HG02759 (cell line): Measurements from ENCODE around the gene NR4A3.
"Not testable (repeated sequence)": the region's sequence is repeated elsewhere in the genome, so short reads cannot be mapped to it uniquely, and the experiment has no call there.

Experiments
- ATAC-seq: cut with Tn5 transposase; IDR thresholded peaks from one replicate; pipeline ENCODE4 v1.9.1; 2021; ENCODE audit warnings: mild to moderate bottlenecking, moderate library complexity; ENCODE audit not compliant: unreplicated experiment

NR4A3 gene

DNA sequence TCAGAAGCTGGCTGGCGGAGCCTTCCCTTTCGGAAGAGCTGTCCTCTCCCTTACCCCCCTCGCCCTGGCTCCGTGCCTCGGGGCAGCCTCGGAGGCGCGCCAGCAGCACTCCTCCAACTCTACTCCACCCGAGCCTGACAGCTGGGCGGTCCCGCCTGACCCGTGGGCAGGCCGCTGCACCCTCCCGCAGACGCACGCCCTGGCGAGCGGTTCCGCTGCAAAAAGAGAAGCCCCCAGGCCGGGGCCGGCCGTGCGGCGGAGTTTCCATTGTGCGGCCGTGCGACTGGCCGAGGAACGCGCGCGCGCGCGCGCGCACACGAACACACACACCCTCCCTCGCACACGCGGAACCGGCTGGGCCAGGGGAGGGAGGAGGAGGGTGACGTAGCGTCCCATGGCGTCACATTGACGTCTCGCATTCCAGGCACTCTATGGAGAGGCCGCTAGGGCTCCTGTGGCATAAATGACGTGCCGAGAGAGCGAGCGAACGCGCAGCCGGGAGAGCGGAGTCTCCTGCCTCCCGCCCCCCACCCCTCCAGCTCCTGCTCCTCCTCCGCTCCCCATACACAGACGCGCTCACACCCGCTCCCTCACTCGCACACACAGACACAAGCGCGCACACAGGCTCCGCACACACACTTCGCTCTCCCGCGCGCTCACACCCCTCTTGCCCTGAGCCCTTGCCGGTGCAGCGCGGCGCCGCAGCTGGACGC, at the start of gene NR4A3:
TSS of gene NR4A3 (plus strand) at position 490 of the 713 bp plus-strand sequence. CDS start 6,158 bp downstream, outside the sequence.
- ATAC-seq = peak; percentile 33

DNA sequence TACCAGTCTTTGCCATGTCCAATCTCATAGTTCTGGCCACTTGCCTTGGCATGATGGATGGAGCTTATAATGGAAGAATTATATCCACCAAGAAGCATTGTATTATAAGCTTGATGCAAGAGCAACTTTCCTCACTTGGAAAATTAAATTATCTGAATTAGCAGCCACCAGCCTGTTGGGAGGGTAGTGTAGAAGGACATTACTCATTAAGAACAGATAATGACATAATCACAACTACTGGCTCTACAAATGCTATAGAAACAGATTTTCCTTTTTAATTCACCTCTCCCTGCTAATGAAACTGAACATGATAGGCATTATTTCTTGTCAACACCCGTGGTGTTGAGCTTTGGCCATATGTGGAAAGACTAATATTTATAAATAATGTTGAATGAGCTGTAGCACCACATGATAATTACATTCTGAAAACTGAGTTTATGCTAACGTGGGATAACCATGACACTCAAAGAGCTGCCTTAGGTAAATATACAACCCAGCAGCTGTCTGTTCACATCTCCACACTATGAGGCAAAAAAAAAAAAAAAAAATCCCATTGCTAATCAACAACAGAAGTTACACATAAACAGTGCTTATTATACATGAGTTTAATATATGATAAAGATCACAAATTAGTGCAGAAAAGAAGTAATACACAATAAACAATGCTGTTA, 48.1 kb upstream of the NR4A3 start:
- no peak for ATAC-seq

DNA sequence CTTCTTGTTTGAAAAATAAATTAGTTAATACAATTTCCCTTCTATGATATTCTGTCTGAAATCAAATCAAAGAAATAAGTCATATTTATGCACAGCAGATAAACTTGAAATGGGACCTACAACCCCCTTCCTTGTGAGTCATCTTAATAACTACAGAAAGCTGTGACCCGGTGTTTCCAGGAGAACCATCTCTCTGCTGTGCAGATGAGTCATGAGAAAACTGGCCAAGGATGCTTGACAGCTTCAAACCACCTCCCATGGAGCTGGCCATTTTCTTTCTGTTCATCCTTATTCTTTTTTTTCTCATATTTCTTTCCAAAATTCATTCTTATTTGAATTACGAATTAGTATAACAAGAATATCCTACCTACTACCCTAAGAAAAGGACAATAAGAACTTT, 43.4 kb upstream of the NR4A3 start:
- ATAC-seq = no peak

DNA sequence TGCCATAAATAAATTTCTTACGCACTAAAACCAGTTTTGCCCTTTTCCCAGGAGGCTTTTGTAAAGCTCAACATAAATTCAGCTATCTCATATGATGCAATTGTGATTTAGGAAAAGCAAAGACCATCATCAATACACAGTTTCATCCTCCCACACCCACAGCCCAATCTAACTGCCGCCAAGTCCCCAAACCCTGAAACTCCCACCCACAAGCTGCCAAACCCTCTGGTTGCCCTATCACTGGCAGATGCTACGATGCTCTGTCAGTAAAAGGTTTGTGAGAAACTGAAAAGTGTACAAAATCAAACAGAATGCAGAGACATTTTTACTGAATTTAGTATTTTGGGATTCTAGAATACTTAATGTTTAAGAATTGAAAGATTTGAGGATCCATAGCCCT, 42.8 kb upstream of the NR4A3 start:
- no peak for ATAC-seq

DNA sequence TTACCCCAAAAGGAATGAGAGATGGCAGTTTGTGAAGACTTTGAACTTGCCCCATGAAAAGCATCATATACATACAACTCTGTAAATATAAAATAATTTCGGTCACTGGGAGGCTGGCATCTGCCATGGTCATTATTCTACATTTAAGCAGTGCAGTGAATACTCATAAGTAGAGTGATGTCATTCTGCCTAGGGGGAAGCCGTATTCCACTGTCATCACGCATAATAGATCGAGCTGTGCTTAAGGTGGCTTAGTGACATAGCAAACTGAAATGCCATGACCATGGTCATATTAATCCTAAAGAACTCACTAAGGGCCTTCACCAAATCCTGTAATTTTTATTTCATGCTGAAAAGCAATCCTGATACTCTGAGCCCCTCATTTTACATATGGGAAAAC, 42.4 kb upstream of the NR4A3 start:
- no peak for ATAC-seq

DNA sequence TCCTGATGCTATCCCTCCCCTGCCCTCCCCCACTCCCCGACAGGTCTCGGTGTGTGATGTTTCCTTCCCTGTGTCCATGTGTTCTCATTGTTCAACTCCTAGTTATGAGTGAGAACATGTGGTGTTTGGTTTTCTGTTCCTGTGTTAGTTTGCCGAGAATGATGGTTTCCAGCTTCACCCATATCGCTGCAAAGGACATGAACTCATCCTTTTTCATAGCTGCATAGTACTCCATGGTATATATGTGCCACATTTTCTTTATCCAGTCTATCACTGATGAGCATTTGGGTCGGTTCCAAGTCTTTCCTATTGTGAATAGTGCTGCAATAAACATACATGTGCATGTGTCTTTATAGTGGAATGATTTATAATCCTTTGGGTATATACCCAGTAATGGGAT, 39.3 kb upstream of the NR4A3 start:
- ATAC-seq = not testable (repeated sequence)

DNA sequence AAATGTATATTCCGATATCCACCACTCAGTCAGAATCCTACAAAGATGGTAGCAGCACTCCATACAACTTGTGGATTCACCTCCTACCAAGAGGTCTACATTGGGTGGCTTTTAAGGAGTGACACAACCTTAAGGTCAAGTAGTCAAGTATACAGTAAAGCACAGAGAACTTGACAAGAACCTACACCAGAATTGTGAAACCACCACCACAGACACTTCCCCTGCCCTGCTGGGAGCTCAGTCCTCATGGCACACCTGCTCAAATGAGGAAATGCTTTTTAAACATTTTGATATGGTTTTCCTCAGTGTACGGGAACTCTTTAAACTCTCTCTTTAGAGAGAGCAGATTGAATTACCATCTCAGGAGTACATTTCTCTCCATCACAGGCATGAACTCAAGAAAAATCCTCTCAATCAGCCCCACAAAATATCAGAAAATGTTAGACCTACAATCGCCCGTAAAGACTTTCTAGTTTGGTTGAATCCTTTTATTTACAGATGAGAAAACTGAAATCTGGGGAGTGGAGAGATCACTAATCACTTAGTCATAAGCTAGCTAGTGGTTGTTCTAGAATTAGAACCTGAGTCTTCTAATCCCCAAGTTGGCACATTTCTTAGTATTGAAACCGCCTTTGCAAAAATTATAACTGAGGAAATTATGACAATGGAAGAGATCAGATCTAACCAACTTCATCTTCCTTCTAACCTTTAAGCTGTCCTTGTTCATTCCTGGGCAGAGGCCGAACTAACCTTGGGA, 38.5 kb upstream of the NR4A3 start:
- ATAC-seq = no peak

DNA sequence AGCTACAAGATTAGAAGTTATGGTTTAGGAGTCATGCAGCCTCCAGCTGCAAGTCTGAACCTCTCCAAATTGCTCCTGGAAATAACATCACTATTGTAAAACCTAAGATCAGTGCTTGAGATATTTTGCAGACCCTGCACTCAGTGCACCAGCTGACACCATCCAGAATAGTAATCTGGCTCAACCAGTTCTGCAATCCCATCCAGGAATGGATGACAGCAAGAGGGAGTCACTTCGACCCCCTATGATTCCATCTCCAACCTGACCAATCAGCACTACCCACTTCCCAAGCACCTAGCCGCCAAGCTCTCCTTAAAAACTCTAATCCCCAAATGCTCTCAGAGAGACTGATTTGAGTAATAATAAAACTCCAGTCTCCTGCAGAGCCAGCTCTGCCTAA, 37.9 kb upstream of the NR4A3 start:
- no peak for ATAC-seq

DNA sequence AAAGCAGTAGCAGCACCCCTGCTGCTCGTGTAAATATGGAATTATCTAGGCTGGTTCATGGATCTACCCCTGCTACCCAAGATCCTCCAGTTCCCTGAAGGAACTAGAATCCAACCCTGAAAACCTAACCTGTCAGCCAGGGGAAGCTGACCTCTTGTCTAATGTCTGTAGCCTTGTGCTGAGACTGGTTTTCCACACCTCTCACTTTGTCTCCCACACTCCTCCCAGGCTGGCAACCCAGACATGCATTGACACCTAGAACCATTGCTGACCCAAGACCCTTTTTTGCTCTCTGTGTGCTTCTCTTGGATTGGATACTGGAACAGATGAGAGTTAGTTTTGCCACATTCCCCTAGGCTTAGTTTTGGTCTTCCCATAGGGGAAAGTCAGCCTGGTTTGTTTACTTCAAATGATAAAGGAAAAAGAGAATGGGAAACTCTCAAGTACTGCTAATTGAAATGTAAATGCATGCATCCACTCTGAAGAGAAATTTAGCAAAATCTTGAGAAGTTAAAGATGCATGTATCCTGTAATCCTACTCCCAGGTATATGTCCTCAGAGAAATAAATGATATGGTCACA, 36.6 kb upstream of the NR4A3 start:
- ATAC-seq = no peak

DNA sequence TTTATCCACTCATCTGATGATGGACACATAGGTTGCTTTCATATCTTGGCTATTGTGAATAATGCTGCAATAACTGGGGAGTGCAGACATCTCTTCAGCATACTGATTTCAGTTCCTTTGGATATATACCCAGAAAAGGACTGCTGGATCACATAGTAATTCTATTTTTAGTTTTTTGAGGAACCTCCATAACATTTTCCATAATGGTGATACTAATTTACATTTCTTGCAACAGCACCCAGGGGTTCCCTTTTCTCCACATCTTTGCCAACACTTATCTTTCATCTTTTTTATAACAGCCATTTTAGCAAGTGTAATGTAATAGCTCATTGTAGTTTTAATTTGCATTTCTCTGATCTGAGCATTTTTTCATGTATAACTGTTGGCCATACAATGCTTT, 34.1 kb upstream of the NR4A3 start:
- no peak for ATAC-seq

DNA sequence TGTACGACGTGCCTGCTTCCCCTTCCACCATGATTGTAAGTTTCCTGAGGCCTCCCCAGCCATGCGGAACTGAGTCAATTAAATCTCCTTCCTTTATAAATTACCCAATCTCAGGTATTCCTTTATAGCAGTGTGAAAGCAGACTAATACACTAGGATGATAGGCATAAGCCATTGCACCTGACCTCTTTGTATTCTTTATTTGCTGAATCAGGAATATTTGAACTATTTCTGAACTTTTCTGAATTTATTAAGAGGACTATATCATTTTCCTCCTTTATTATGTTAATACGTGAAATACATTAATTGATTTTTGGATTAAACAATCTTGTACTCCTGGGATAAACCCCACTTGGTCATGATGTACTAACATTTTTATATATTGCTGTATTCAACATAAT, 28.2 kb upstream of the NR4A3 start:
- ATAC-seq = no peak

DNA sequence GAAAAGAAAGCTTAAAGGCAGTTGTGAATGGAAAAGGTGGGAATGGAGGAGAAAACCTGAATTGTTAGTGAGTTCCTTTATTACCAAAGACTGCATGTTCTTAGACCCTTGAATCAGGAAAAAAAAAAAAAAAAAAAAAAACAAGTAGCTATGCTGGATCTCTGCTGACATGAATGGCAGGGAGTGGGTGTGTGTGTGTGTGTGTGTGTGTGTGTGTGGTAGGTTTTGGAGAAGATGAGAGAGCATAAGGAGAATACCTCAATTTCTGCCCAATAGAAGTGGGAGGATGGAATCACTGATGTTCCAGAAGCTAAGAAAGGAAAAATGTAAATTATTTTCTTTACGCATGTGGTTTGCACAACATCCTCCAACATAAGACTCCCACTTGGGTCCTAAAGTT, 25.5 kb upstream of the NR4A3 start:
- ATAC-seq = no peak

DNA sequence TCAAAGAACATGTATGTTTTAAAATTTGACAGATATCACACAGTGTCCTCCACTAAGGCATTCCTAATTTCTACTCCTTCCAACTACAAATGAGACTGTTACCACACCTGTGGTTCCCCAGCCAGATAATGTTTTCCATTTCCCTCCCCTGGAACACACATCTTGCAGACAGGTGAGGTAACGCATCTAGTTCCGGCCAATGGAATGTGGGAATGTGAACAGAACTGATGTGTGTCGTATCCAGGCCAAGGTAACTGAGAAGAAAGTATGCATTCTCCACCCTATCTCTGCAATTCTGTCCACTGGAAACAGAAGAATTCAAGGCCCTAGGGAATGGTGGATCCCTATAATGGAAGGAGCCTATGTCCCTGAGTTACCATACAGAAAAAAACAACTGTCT, 19.9 kb upstream of the NR4A3 start:
- ATAC-seq = no peak

DNA sequence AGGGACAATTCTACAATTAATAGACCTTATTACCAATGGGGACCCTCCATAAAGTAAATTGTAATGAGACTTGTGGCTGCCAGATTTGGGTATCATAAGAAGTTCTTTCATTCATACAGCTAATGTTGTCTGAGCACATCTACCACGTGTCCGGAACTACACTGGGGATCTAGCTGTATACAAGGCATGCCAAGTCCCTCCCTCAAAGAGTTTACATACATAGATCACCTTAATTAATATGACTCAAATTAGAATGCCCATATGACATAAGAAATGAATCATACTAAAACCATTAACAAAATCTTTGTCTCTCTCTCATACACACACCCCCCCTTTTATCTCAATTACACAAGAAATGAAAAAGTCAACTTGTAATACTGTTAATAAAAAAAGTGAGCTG, 18.0 kb upstream of the NR4A3 start:
- no peak for ATAC-seq

DNA sequence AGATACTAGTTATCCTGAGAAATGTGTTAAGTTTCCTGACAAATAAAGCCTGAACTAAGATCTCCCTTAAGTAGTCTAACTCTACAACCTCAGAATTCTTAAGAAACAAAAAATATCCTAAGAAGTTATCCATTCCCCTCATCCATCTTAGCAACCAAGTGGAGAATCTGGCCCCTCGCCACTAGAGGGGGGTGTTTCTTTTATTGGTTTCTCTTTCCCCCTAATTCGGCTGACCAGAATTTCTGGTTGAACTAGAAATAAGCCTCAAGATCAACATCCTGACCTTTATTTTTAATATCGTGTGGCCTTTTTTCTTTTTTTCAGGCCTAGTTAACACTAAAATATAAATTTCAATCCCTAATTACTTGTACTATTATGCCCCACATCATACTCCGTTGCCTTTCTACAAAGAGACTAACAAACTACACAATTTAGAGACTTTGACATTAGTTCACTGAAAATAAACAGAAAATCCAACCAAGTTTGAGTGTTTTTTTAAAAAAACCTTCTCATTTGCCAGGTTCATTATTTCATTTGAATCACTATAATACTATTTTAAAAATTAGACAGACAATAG, 14.3 kb upstream of the NR4A3 start:
- ATAC-seq = peak; percentile 55

DNA sequence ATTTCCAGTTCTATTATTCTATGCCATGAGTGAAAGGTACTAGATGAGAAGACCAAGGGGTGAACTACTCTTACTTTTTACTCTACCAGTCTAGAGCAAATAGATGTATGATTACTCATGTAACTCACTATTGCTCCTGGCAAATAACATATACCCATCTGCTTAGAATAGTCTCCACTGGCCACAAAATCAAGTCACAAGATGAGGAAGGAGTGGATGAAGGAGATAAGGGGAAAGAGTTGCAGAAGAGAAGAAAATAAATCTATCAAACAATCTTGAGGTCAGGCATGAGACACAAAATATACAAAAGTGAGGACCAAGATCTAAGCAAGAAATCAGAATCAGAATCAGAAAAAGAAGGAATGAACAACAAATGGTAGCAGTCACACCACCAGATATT, 13.7 kb upstream of the NR4A3 start:
- no peak for ATAC-seq

DNA sequence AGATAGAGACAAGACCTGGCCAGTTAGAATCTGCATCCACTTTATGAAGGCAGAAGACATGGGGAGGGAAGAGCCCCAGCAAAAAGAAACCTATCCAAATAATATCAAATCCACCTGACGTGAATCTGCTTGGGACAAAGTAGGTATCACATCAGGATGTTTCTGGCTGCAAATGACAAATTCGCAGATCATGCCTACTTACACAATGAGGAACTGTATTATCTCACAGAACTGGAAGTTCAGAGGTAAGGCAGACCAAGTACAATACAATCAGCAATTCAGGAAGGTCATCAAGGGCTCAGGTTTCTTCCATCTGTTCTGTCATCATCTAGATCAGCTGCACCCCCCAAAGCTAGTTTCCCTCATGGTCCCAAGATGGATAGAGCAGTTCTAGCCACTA, 13.2 kb upstream of the NR4A3 start:
- no peak for ATAC-seq

DNA sequence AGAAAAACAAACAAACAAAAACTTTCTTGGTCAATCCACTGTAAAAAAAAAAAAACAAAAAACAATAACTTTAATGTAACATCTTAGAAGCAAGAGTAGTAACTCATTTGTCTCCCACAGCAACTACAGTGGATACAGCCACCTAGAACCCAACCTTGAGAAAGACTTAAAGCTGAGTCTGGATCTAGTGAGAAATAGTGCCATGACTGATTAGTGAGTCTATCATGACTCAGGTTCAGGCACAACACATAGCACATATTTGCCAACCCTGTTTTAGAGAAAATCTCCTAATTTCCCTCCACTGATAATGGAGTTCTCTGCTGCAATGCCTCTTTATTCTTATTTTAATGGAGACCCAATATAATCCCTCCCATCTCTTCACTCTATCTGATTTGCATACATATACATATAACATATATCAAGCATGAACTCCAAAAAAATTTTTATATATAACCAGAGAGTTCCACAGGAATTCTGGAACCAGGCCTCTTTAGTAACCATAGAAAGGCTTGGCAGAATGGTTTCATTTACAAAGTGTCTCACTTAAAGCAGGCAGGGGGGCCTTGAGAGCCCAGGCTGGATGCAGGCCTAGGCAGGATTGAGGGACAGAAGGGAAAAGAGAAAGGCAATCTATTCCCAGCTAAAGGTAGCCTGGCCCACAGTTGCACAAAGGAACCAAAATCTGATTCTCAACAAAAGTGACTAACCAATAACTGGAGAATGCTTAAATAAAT, 11.9 kb upstream of the NR4A3 start:
- no peak for ATAC-seq

DNA sequence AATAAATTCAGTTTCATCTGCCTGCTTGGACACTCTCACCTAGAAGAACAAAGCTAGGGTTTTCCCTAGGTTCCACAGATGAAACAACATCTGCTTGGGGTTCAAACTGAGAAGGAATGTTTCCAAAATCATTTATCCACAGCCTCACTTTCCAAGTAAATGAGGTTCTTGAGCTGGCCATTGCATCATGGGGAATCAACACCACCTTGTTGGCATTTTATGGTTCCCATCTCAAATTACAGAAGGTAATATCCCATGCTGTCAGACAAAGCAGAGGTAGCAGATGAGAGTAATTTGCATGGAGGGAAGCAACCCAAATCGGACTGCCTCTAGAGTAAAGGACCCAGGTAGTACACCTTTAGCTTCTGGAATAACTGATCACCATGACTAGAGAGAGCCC, 10.5 kb upstream of the NR4A3 start:
- ATAC-seq = no peak

DNA sequence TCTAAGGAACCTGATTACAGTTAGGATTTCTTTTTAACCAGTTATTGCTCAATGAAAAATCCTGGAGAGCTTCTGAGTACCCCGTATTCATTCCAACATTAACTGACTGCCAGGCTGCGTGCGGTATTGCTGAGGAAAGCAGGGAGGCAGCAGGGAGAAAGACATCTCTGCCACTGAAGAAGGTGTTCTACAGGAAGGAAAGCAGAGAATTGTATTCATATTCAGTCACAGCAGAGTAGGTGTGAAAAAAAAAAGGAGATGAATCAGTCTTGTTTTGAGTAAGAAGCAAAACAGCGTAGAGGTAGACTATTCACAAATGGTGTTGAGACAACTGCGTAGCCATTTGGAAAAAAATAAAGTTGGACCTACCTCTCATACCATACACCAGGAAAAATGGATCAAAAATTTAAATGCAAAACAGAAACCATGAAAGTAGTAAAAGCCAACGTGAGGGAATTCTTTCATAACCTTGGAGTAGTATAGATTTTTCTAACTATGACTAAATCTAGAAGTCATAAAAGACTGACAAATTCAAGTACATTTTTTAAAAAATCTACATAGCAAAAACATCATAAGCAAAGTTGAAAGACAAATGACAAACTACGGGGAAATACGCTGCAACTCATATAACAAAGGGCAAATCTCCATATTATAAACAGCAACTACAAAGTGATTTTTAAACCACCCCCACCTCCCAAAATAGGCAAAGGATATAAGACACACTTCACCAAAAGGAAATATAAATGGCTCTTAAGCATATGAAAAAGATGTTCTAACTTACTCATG, 9.9 kb upstream of the NR4A3 start:
- no peak for ATAC-seq
